Body of pancreas (tissue), 4 donors: Measurements from ENCODE around the gene RNF5. TPM values are rescaled to one million over a fixed set of nuclear protein-coding genes. Genes with fewer than 3 reads are reported as not detected.

Source experiments
- ATAC-seq: fragments of 150-250 bp; one replicate; pipeline ENCODE4 v1.9.1; 2016
- DNase-seq, 4 donors: peaks; one replicate each; pipeline ENCODE4 v3.0.0-alpha.2; 2019
- H3K27ac ChIP-seq, 4 donors: fragments of 200-600 bp; sonication (generic); 1 replicate in 3 of 4; 2 replicates in 1 of 4; pipeline versions ENCODE4 v1.5.1 to v1.6.1; 2016 to 2019; ENCODE audit warnings: mild to moderate bottlenecking in 1 of 4, mixed read lengths in 1 of 4, moderate library complexity in 1 of 4
- H3K27me3 ChIP-seq, 2 donors: fragments of 200-600 bp; sonication (generic); one replicate each; pipeline ENCODE4 v1.6.0; 2016; ENCODE audit warnings: mild to moderate bottlenecking in 1 of 2
- H3K36me3 ChIP-seq, 2 donors: fragments of 200-600 bp; sonication (generic); replicated peaks in 1 of 2; 2 replicates each; pipeline ENCODE4 v1.5.1; 2016; ENCODE audit warnings: low read depth in 2 of 2; ENCODE audit not compliant: insufficient read depth in 1 of 2
- H3K4me1 ChIP-seq: fragments of 200-600 bp; sonication (generic); one replicate; pipeline ENCODE4 v1.6.0; 2016
- H3K4me3 ChIP-seq, 2 donors: fragments of 200-600 bp; sonication (generic); 1 replicate in 1 of 2; 2 replicates in 1 of 2; pipeline ENCODE4 v1.5.1; 2016 to 2019
- H3K9me3 ChIP-seq, 3 donors: fragments of 200-600 bp; sonication (generic); 1 replicate in 2 of 3; 2 replicates in 1 of 3; pipeline ENCODE4 v1.5.1; 2016
- CTCF ChIP-seq, 7 experiments: fragments of 450-650 bp in 4 of 7; fragments of 200-600 bp in 3 of 7; sonication (generic) in 3 of 7; IDR thresholded peaks; one replicate each; pipeline ENCODE4 v1.5.1; 2016 to 2019; ENCODE audit warnings: antibody characterized with exemption in 7 of 7
- POLR2A ChIP-seq, 3 donors: fragments of 450-650 bp; IDR thresholded peaks; one replicate each; pipeline ENCODE4 v1.6.1; 2016; ENCODE audit warnings: antibody characterized with exemption in 3 of 3, mild to moderate bottlenecking in 2 of 3
- WGBS, 2 donors: methylation state at CpG; one replicate each; pipeline ENCODE4 v1.1.5; 2017; 5-methylcytosine and 5-hydroxymethylcytosine counted together
- intact Hi-C: fragments of 100-400 bp; cut with DNase I; formaldehyde crosslinking; loops from one replicate; pipeline ENCODE4 v1.15.1; 2023
- total RNA-seq, 2 donors: library from RNA; depleted of rRNA; stranded (reverse); fragments of >200 nt; gene quantifications; one replicate each; pipeline ENCODE4 v1.1.0, GENCODE V29; 2016

RNF5 gene
- total RNA-seq: 10 to 100 TPM; 34.0 to 62.0 TPM

- DNase-seq: peak; percentile 97 to 99 (median 98)
- Histone ChIP-seq H3K27ac (peak within 1 kb of the TSS; percentile 81 to 94 (median 85)), H3K9me3 (no peaks in the 10 kb centered on the region), H3K27me3 (no peaks in the 10 kb centered on the region), H3K4me3 (peak within 1 kb of the TSS; percentile 24 to 52), H3K4me1 (peaks cover 41% of the 10 kb centered on the region), H3K36me3 (peaks cover 0 to 2% of the 10 kb centered on the region in 2 donors)
- intact Hi-C loops: no loop called here
- TF ChIP-seq POLR2A (IDR thresholded peaks at IDR 0.05) (peak in 2 of 3 donors; percentile 49 to 53), CTCF (IDR thresholded peaks at IDR 0.05) (no peak)
- 0% methylated on average over 22 to 33 of the region's 33 CpGs for WGBS, 2 donors
- ATAC-seq: peak; percentile 87
Measured at GRCh38 chr6:32177788-32178546, at the start of gene RNF5. TSS of gene RNF5 (plus strand) at chr6:32178405. CDS start at chr6:32178512, 107 bp downstream.

- 75 to 78% methylated on average over 11 to 13 of the region's 13 CpGs for WGBS, 2 donors
- Histone ChIP-seq H3K36me3 (peaks cover 0 to 3% of the 10 kb centered on the region in 2 donors), H3K4me1 (peaks cover 38% of the 10 kb centered on the region), H3K4me3 (peak overlapping the region in 1 of 2 donors; percentile 40), H3K27ac (peak overlapping the region in 3 of 4 donors; percentile 78 to 95 (median 93)), H3K27me3 (no peaks in the 10 kb centered on the region), H3K9me3 (no peaks in the 10 kb centered on the region)
- TF ChIP-seq POLR2A (IDR thresholded peaks at IDR 0.05): no peak
- no peak for TF ChIP-seq CTCF (IDR thresholded peaks at IDR 0.05)
- ATAC-seq (no peak), DNase-seq (no peak)
- intact Hi-C loops: no loop called here
Measured at GRCh38 chr6:32128751-32129296, 49.4 kb upstream of the RNF5 start.

GRCh38 chr6:32129297-32130088 lies 48.7 kb upstream of the RNF5 start:
- DNase-seq (no peak), ATAC-seq (peak; percentile 58)
- intact Hi-C loops: no loop called here
- Histone ChIP-seq H3K27me3 (no peaks in the 10 kb centered on the region), H3K36me3 (peaks cover 0 to 3% of the 10 kb centered on the region in 2 donors), H3K4me1 (peaks cover 38% of the 10 kb centered on the region), H3K27ac (peak overlapping the region; percentile 78 to 95 (median 86)), H3K4me3 (peak overlapping the region; percentile 10 to 40), H3K9me3 (no peaks in the 10 kb centered on the region)
- no peak for TF ChIP-seq POLR2A (IDR thresholded peaks at IDR 0.05)
- TF ChIP-seq CTCF (IDR thresholded peaks at IDR 0.05): no peak
- WGBS, 2 donors: 11 to 28% methylated on average over 16 to 22 of the region's 22 CpGs

- DNase-seq (no peak), ATAC-seq (no peak)
- no peak overlapping the region for H3K27ac ChIP-seq
- TF ChIP-seq POLR2A (IDR thresholded peaks at IDR 0.05) (no peak), CTCF (IDR thresholded peaks at IDR 0.05) (no peak)
- H3K27me3 ChIP-seq: no peaks in the 10 kb centered on the region
- H3K36me3 ChIP-seq: no peaks in the 10 kb centered on the region
- no peaks in the 10 kb centered on the region for H3K9me3 ChIP-seq
- 81 to 84% methylated on average over 14 of the region's 14 CpGs for WGBS, 2 donors
- intact Hi-C loops: no loop called here
- peaks cover 30% of the 10 kb centered on the region for H3K4me1 ChIP-seq
- H3K4me3 ChIP-seq: no peak overlapping the region
Measured at GRCh38 chr6:32131439-32131948, 46.7 kb upstream of the RNF5 start.
